CD4-positive, alpha-beta T cell treated with Interleukin-1 beta for 1 hour (primary cell): ENCODE results near the gene ASH1L.
"Not testable (repeated sequence)": the region's sequence is repeated elsewhere in the genome, so short reads cannot be mapped to it uniquely, and the experiment has no call there.

Experiments
- DNase-seq, 2 donors: peaks; one replicate each; pipeline ENCODE4 v3.0.0-alpha.2; 2020 to 2022

ASH1L gene

GRCh38 chr1:155301342-155301841 is 261.2 kb downstream of the ASH1L start, which contains the start of gene PKLR:
Gene PKLR, minus strand, starts transcription at chr1:155301438. Its CDS starts 43 bp downstream, at chr1:155301395.
- no peak for DNase-seq

- no peak for DNase-seq
These were observed 261.9 kb downstream of the ASH1L start for GRCh38 chr1:155300553-155301329.

GRCh38 chr1:155300024-155300423 is 262.6 kb downstream of the ASH1L start:
- DNase-seq: no peak

- DNase-seq: no peak
These were observed 265.2 kb downstream of the ASH1L start for GRCh38 chr1:155297384-155297783.

- DNase-seq: no peak
These were observed 265.9 kb downstream of the ASH1L start for GRCh38 chr1:155296661-155297060.

- DNase-seq: no peak
These were observed 266.7 kb downstream of the ASH1L start for GRCh38 chr1:155295942-155296267.

- DNase-seq: no peak
These were observed 267.2 kb downstream of the ASH1L start for GRCh38 chr1:155295183-155295941.

GRCh38 chr1:155294520-155295182 is 268.0 kb downstream of the ASH1L start:
- DNase-seq: no peak

- no peak for DNase-seq
These were observed 269.4 kb downstream of the ASH1L start for GRCh38 chr1:155293086-155293749.

- not testable (repeated sequence) for DNase-seq
These were observed 271.6 kb downstream of the ASH1L start for GRCh38 chr1:155291006-155291405.

GRCh38 chr1:155287987-155288543 is 274.5 kb downstream of the ASH1L start:
- no peak for DNase-seq

GRCh38 chr1:155286544-155286943 is 276.1 kb downstream of the ASH1L start:
- no peak for DNase-seq

GRCh38 chr1:155285631-155286044 is 277.0 kb downstream of the ASH1L start:
- DNase-seq: no peak
